Choroid plexus epithelial cell (primary cell): ENCODE measurements around the gene CD300LG.

Experiments
- DNase-seq: peaks from one replicate; pipeline ENCODE4 v3.0.0-alpha.2; 2010; ENCODE audit warnings: low read depth
- H3K4me3 ChIP-seq: 2 replicates; pipeline ENCODE4 v1.5.1; 2011; ENCODE audit warnings: low read depth, mild to moderate bottlenecking, control low read depth, low read length, moderate library complexity
- TF ChIP-seq, protein P1 (sequence below): conservative IDR thresholded peaks from 2 replicates; pipeline ENCODE4 v1.5.1; 2011; ENCODE audit warnings: low read depth, mild to moderate bottlenecking, control low read depth, inconsistent platforms, low read length, moderate library complexity

CD300LG gene

DNA sequence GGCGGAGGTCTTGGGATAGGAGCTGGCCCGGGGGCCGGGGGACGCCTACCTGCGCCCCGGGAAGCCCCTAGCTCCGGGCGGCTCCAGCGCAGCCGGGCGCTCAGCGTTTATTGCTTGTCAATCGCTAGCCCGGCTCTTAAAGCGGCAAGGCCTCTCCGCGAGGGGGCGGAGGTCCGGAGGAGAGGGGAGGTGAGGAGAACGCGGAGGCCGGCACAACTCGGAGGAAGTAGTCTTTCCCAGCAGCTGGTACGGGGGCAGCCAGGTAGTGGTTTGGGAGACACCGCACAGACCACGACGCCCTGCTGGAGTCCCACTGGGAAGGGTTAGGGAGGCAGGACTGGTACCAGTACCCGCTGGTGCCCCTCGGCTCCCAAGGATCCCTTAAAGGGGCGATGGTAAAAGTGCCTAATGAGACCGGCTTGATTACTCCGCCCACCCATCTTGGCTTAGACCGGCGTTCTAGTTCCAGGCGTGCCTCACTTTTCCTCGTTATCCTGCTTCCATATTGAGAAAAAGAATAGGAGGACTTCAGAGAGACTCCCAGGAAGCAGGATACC is 60.5 kb downstream of the CD300LG start, which contains the start of gene MPP2:
MPP2 (minus strand) TSS at position 112 of the 557 bp plus-strand sequence. CDS start 3,076 bp downstream, outside the sequence.
- DNase-seq = peak; percentile 79
- TF ChIP-seq, protein P1, sequence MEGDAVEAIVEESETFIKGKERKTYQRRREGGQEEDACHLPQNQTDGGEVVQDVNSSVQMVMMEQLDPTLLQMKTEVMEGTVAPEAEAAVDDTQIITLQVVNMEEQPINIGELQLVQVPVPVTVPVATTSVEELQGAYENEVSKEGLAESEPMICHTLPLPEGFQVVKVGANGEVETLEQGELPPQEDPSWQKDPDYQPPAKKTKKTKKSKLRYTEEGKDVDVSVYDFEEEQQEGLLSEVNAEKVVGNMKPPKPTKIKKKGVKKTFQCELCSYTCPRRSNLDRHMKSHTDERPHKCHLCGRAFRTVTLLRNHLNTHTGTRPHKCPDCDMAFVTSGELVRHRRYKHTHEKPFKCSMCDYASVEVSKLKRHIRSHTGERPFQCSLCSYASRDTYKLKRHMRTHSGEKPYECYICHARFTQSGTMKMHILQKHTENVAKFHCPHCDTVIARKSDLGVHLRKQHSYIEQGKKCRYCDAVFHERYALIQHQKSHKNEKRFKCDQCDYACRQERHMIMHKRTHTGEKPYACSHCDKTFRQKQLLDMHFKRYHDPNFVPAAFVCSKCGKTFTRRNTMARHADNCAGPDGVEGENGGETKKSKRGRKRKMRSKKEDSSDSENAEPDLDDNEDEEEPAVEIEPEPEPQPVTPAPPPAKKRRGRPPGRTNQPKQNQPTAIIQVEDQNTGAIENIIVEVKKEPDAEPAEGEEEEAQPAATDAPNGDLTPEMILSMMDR = peak; percentile 29
- peak within 1 kb of the TSS; percentile 71 for H3K4me3 ChIP-seq

DNA sequence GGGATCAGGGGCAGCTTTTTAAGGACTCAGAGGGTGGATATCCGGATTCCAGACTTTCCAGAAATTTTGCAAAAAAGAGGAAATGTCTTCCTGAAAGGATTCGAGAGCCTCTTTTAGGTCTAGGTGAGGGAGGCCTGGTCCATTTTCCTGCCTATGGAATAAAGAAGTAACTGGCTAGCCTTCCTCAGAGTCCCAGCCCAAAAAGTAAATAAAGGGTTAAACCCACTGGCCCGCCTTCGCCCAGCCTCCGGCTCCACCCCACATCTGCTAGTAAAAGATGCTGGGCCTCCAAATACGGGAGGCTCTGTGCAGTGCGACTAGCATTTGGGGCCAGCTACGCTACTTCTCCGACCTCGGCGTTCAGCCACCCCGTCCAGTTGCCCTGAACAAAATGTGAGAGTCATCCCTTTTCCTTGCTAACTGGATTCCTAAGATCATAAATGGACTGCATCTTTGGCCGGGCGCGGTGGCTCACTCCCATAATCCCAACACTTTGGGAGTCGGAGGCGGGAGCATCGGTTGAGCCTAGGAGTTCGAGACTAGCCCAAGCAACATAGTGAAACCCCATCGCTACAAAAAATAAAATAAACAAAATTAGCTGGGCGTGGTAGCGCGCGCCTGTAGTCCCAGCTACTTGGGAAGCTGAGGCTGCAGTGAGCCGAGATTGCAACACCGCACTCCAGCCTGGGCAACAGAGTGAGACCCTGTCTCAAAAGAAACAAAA is 61.2 kb downstream of the CD300LG start:
- H3K4me3 ChIP-seq = peak overlapping the region; percentile 71
- peak; percentile 72 for DNase-seq
- TF ChIP-seq, protein P1 = no peak

DNA sequence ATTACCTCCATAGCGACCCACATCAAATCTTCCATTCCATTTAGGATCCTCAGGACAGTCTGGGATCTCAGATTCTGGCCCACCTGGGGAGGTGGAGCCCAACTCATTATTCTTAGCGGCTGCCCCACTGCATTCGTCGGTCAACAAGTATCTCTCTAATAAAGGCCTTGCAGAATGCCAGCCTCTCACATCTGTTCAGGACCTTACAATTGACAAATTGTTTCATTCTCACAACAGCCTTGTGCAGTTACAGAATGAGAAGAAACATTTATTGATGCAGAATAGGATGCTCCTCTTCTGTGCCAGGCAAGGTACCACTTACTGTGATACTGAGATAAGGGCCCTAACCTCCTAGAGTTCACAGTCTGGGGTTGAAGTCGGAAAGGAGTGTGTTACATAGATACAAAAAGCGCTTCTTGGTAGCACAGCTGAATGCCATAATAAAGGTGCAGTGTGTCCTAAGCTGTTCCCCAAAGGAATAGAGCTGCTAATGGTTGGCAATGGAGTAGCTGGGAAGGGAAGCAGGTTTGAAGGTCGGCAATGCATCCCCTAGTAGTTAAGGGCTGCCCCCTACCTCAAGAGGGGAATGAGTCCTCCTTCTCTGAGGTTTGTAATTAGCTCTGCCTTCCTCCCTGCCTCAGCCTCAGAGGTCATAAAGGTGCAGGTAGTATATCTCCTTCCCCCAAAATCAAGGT is 62.7 kb downstream of the CD300LG start:
- DNase-seq = no peak
- H3K4me3 ChIP-seq = no peak overlapping the region
- TF ChIP-seq, protein P1 = no peak

DNA sequence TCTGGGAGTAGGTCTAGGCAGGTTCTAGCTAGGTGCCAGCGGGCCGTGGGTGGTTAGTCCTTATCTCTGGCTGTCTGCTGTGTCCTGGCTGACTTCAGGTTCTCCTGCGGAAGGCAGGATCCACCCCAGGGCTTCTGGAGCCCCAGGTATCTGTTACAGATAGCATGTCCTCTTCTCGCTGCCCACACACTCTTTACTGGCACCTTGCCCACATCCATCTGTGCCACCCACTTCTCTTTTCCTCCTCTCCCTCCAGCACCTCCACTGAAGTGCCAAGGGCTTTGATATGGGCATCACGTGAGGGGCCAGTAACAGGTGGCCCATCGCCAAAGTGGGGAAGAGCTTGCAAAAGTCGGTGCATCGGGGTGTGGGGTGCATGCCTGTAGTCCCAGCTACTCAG is 64.9 kb downstream of the CD300LG start:
- no peak for DNase-seq
- TF ChIP-seq, protein P1 = no peak
- H3K4me3 ChIP-seq = no peak overlapping the region

DNA sequence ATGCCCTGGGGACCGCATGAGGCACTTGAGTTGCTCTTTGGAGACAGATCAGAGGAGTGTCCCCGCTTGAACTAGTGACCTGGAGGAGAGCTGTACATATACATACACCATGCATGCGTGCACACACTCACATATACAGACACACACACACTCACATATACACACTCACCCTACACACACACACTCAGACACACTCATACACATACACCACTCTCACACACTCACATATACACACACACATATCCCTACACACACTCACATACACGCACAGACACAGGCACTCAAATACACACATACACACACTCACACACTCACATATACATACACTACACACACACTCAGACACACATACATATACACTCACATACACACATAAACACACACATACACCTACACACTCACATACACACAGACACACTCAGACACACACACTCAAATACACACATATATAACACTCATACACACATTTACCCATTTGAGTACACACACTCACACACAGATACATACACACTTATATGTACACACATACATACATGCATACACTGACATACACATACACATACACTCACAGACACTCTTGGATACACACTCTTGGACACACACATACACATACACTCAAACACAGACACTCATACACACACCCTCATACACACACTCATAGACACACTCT is 65.8 kb downstream of the CD300LG start:
- no peak for DNase-seq
- no peak overlapping the region for H3K4me3 ChIP-seq
- TF ChIP-seq, protein P1 = no peak
